Astrocyte (in vitro differentiated cells and primary cell): ENCODE measurements around the gene PTPRT. TPM values are rescaled to one million over a fixed set of nuclear protein-coding genes. Genes with fewer than 3 reads are reported as not detected.

Experiments
- DNase-seq: peaks from one replicate; pipeline ENCODE4 v3.0.0-alpha.2; 2010; ENCODE audit warnings: low read depth
- FAIRE-seq: peaks from 2 replicates; lab custom pipeline; 2011; peaks lifted over from hg19 to GRCh38; lab: Jason Lieb, UNC
- H2AFZ ChIP-seq: 2 replicates; pipeline ENCODE4 v1.6.0; 2012; ENCODE audit warnings: low read depth, low read length, inconsistent platforms
- H3K27ac ChIP-seq: 2 replicates; pipeline ENCODE4 v1.5.1; 2011; ENCODE audit warnings: low read depth, low read length, inconsistent platforms
- H3K27me3 ChIP-seq: 2 replicates; pipeline ENCODE4 v1.6.0; 2011; ENCODE audit warnings: low read length, inconsistent platforms; ENCODE audit not compliant: insufficient read depth
- H3K36me3 ChIP-seq: 2 replicates; pipeline ENCODE4 v1.5.1; 2011; ENCODE audit warnings: low read length, inconsistent platforms; ENCODE audit not compliant: insufficient read depth
- H3K4me1 ChIP-seq: 2 replicates; pipeline ENCODE4 v1.5.1; 2011; ENCODE audit warnings: low read length, inconsistent platforms; ENCODE audit not compliant: insufficient read depth
- H3K4me2 ChIP-seq: 2 replicates; pipeline ENCODE4 v1.6.0; 2012; ENCODE audit warnings: low read length, inconsistent platforms
- H3K4me3 ChIP-seq: 2 replicates; pipeline ENCODE4 v1.5.1; 2011; ENCODE audit warnings: low read depth, mild to moderate bottlenecking, low read length, inconsistent platforms; ENCODE audit not compliant: insufficient read depth
- H3K79me2 ChIP-seq: 2 replicates; pipeline ENCODE4 v1.6.0; 2012; ENCODE audit warnings: mild to moderate bottlenecking, low read length, inconsistent platforms; ENCODE audit not compliant: insufficient read depth
- H3K9ac ChIP-seq: 2 replicates; pipeline ENCODE4 v1.6.0; 2012; ENCODE audit warnings: mild to moderate bottlenecking, low read length, inconsistent platforms
- H3K9me3 ChIP-seq: 2 replicates; pipeline ENCODE4 v1.5.1; 2012; ENCODE audit warnings: low read depth, mild to moderate bottlenecking, low read length, inconsistent platforms; ENCODE audit not compliant: insufficient read depth
- H4K20me1 ChIP-seq: 2 replicates; pipeline ENCODE4 v1.6.0; 2012; ENCODE audit warnings: low read length, inconsistent platforms; ENCODE audit not compliant: insufficient read depth
- H3K27ac Mint-ChIP-seq: one replicate; pipeline ENCODE4 v1.8.0; 2021; ENCODE audit warnings: mild to moderate bottlenecking, mixed read lengths; ENCODE audit not compliant: unreplicated experiment
- H3K27me3 Mint-ChIP-seq: one replicate; pipeline ENCODE4 v1.8.0; 2021; ENCODE audit warnings: low read depth, mixed read lengths; ENCODE audit not compliant: unreplicated experiment
- H3K36me3 Mint-ChIP-seq: one replicate; pipeline ENCODE4 v1.8.0; 2021; ENCODE audit warnings: low read depth, mixed read lengths; ENCODE audit not compliant: unreplicated experiment
- H3K4me1 Mint-ChIP-seq: one replicate; pipeline ENCODE4 v1.8.0; 2021; ENCODE audit warnings: low read depth, mixed read lengths; ENCODE audit not compliant: unreplicated experiment
- H3K4me3 Mint-ChIP-seq: one replicate; pipeline ENCODE4 v1.8.0; 2021; ENCODE audit warnings: mild to moderate bottlenecking, moderate library complexity, mixed read lengths; ENCODE audit not compliant: unreplicated experiment
- H3K9me3 Mint-ChIP-seq: one replicate; pipeline ENCODE4 v1.8.0; 2021; ENCODE audit warnings: mild to moderate bottlenecking, mixed read lengths; ENCODE audit not compliant: unreplicated experiment
- EZH2 ChIP-seq: IDR thresholded peaks from 2 replicates; pipeline ENCODE4 v1.6.1; 2012; ENCODE audit warnings: mild to moderate bottlenecking, low read length, inconsistent platforms; ENCODE audit not compliant: insufficient read depth
- total RNA-seq: library from RNA; stranded (reverse); gene quantifications from 2 replicates; pipeline ENCODE4 v1.2.1, GENCODE V29; 2021
- TF ChIP-seq, protein P1 (sequence below): IDR thresholded peaks from 2 replicates; pipeline ENCODE4 v1.5.1; 2011; ENCODE audit warnings: low read depth, mild to moderate bottlenecking, inconsistent platforms, low read length, moderate library complexity; ENCODE audit not compliant: insufficient read depth

Gene PTPRT
- total RNA-seq, 1 donor from 2014 or later: 0.25 TPM

DNA sequence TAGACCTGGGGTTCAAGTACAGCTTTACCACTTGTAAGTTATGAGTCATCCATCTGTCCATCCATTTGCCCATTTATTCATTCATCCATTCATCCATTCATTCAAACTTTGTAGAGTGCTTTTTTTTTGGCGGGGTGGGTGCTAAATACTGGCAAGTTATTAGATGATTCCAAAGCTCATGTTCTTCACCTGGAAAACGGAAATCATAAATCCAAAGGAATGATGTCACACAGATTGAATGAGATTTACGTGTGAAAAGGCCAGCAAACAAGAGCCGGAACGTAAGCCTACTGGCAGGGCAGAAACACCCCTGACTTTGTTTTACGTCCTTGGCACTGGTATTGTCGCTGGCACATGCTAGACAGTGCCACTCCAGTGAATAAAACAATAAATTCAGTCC is 1090.6 kb downstream of the PTPRT start:
- Histone ChIP-seq H3K4me3 (no peak overlapping the region), H3K27me3 (no peaks in the 10 kb centered on the region), H3K4me2 (no peak overlapping the region), H2AFZ (no peak overlapping the region), H3K36me3 (no peaks in the 10 kb centered on the region), H4K20me1 (no peaks in the 10 kb centered on the region), H3K9me3 (no peaks in the 10 kb centered on the region), H3K79me2 (no peaks in the 10 kb centered on the region), H3K27ac (no peak overlapping the region), H3K9ac (no peak overlapping the region), H3K4me1 (no peaks in the 10 kb centered on the region)
- Mint-ChIP-seq H3K27ac (no peak overlapping the region), H3K36me3 (no peaks in the 10 kb centered on the region), H3K4me1 (no peaks in the 10 kb centered on the region), H3K9me3 (peaks cover 26% of the 10 kb centered on the region), H3K4me3 (no peak overlapping the region), H3K27me3 (no peaks in the 10 kb centered on the region)
- DNase-seq (no peak), FAIRE-seq (no peak)
- TF ChIP-seq, protein P1, sequence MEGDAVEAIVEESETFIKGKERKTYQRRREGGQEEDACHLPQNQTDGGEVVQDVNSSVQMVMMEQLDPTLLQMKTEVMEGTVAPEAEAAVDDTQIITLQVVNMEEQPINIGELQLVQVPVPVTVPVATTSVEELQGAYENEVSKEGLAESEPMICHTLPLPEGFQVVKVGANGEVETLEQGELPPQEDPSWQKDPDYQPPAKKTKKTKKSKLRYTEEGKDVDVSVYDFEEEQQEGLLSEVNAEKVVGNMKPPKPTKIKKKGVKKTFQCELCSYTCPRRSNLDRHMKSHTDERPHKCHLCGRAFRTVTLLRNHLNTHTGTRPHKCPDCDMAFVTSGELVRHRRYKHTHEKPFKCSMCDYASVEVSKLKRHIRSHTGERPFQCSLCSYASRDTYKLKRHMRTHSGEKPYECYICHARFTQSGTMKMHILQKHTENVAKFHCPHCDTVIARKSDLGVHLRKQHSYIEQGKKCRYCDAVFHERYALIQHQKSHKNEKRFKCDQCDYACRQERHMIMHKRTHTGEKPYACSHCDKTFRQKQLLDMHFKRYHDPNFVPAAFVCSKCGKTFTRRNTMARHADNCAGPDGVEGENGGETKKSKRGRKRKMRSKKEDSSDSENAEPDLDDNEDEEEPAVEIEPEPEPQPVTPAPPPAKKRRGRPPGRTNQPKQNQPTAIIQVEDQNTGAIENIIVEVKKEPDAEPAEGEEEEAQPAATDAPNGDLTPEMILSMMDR: no peak
- no peak for TF ChIP-seq EZH2

DNA sequence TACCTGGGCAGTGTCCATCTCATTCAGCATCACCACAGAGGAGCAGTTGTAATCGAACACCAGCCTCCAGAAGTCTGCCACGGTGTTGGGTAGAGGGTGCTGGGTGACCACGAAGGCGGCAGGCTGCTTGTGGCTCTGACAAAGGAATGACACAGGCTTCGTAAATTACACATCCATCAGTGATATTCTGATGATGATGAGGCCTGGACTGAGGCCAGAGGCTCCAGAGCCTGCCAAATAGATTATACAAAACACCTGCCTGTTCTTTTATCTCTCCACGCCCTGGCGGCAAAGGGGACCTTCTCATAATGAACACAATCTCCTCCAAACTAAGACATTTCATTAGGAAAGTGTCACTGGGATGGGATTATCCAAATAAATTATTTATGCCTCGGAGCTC is 1091.3 kb downstream of the PTPRT start:
- Histone ChIP-seq H3K79me2 (no peaks in the 10 kb centered on the region), H4K20me1 (no peaks in the 10 kb centered on the region), H3K4me2 (no peak overlapping the region), H3K9me3 (no peaks in the 10 kb centered on the region), H3K9ac (no peak overlapping the region), H3K36me3 (no peaks in the 10 kb centered on the region), H3K4me1 (no peaks in the 10 kb centered on the region), H3K27me3 (no peaks in the 10 kb centered on the region), H3K27ac (no peak overlapping the region), H2AFZ (no peak overlapping the region), H3K4me3 (no peak overlapping the region)
- Mint-ChIP-seq H3K4me3 (no peak overlapping the region), H3K27me3 (no peaks in the 10 kb centered on the region), H3K4me1 (no peaks in the 10 kb centered on the region), H3K36me3 (no peaks in the 10 kb centered on the region), H3K9me3 (peaks cover 26% of the 10 kb centered on the region), H3K27ac (no peak overlapping the region)
- TF ChIP-seq, protein P1: no peak
- no peak for TF ChIP-seq EZH2
- FAIRE-seq (no peak), DNase-seq (no peak)

DNA sequence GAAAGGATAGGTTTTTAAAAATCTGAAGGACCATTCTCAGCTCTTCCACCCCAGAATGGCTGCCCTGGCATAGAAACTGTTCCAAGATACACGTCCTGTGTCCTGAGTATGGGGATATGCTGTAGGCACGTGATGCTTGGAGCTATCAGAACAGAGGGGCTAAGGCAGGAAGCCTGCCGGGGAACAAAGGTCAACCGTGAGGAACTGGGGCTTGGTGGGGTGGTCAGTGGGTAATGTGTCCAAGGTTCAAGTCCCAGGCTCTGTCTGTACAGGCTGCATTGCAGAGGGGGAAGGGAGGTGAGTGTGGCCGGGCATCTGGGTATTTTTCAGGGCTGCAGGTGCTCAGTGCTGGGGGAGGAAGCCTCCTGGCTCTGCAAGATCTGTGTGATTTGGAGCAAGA is 1092.0 kb downstream of the PTPRT start:
- peaks cover 26% of the 10 kb centered on the region for H3K9me3 Mint-ChIP-seq
- Histone ChIP-seq H3K4me1 (no peaks in the 10 kb centered on the region), H3K79me2 (no peaks in the 10 kb centered on the region), H3K4me3 (no peak overlapping the region), H3K27ac (no peak overlapping the region), H3K27me3 (no peaks in the 10 kb centered on the region), H3K4me2 (no peak overlapping the region), H4K20me1 (no peaks in the 10 kb centered on the region), H3K9ac (no peak overlapping the region), H3K9me3 (no peaks in the 10 kb centered on the region), H2AFZ (no peak overlapping the region), H3K36me3 (no peaks in the 10 kb centered on the region)
- no peak overlapping the region for H3K27ac Mint-ChIP-seq
- FAIRE-seq: no peak
- no peak for DNase-seq
- no peaks in the 10 kb centered on the region for H3K36me3 Mint-ChIP-seq
- TF ChIP-seq, protein P1: no peak
- TF ChIP-seq EZH2: no peak
- no peaks in the 10 kb centered on the region for H3K4me1 Mint-ChIP-seq
- no peaks in the 10 kb centered on the region for H3K27me3 Mint-ChIP-seq
- H3K4me3 Mint-ChIP-seq: no peak overlapping the region
